CD4-positive, alpha-beta T cell treated with Interferon gamma for 1 hour (primary cell): ENCODE results near the gene KIAA1586.
"Not testable (repeated sequence)": the region's sequence is repeated elsewhere in the genome, so short reads cannot be mapped to it uniquely, and the experiment has no call there.

Experiments used
- DNase-seq: peaks from one replicate; pipeline ENCODE4 v3.0.0-alpha.2; 2020

KIAA1586 gene, protein sequence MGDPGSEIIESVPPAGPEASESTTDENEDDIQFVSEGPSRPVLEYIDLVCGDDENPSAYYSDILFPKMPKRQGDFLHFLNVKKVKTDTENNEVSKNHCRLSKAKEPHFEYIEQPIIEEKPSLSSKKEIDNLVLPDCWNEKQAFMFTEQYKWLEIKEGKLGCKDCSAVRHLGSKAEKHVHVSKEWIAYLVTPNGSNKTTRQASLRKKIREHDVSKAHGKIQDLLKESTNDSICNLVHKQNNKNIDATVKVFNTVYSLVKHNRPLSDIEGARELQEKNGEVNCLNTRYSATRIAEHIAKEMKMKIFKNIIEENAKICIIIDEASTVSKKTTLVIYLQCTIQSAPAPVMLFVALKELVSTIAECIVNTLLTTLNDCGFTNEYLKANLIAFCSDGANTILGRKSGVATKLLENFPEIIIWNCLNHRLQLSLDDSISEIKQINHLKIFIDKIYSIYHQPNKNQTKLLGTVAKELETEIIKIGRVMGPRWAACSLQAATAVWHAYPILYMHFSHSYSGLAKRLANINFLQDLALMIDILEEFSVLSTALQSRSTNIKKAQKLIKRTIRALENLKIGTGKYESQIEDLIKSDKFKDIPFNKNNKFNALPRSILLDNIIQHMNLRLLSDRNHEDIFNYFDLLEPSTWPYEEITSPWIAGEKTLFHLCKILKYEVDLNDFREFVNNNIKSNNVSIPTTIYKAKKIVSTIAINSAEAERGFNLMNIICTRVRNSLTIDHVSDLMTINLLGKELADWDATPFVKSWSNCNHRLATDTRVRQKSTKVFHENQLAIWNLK

DNA sequence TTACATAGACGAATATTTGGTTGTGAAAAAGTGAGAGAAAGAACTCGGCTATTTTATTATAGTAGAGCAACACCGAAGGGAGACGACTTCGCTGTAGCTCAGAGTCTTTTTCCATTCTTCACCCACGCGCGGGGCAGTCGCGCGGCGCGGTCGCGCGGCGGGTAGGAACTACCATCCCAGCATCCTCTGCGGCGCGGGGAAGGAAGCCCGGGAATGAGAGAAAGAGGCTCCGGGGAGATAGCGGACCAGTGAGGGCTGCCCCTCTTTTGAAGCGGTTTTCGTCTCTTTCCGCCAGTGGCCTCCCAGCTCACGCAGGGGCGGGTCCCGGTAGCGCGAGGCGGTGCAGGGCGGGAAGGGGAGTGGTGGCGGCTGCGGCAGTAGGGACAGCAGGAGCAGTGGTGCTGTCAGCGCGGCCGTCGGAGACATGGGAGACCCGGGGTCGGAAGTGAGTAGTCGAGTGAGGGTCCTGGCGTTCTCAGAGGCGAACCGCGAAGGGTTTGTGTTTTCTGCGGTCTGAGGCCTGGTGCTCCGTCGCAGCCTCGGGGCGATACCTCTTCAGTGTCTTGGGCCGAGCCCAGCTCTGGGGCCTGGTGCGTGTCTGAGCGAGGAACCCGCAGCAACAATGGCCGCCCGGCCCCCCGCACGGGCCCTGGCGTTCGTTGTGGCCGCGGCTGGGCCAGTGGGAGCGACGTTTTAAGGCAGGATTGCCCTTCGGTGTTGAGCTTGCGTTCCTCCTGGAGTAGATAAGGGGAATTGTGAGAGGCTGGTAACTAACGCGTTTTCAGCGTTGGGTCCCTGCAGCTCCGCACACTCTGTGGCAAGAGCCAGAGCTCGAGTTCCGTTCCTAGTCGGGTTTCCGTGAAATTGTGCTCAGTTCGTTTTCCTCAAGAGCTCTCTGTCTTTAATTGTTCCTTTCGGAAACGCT is at the start of gene KIAA1586:
Gene KIAA1586, plus strand, starts transcription at position 362 of the 925 bp plus-strand sequence. Its CDS starts 63 bp downstream, at position 425.
- DNase-seq = peak; percentile 72

DNA sequence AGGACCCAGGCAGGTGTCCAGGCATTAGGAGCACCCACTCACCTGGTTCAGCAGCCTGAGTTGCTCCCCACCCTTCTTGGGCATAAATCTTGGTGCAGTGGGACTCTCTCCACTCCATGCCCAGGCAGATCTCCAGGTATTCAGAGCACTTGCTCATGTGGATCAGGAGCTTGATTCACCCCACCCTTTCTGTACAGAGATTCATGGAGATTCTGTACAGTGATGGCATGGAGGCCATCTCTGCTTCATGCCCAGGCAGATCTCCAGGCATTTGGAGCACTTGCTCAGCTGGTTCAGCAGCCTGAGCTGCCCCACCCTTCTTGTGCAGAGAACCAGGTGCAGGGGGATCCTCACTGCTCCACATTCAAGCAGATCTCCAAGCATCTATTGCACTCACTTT is 47.4 kb upstream of the KIAA1586 start:
- DNase-seq = no peak

DNA sequence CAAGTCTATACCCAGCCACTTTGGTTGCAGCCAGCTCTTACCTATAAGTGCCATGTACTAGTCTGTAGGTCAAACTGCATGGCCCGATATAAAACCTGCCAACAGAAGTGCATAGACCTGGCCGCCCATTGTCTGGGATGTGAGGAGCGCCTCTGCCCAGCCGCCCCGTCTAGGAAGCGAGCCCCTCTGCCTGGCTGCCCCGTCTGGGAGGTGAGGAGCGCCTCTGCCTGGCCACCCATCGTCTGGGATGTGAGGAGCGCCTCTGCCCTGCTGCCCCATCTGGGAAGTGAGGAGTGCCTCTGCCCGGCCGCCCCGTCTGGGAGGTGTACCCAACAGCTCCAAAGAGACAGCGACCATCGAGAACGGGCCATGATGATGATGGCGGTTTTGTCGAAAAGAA is 46.7 kb upstream of the KIAA1586 start:
- DNase-seq = not testable (repeated sequence)

DNA sequence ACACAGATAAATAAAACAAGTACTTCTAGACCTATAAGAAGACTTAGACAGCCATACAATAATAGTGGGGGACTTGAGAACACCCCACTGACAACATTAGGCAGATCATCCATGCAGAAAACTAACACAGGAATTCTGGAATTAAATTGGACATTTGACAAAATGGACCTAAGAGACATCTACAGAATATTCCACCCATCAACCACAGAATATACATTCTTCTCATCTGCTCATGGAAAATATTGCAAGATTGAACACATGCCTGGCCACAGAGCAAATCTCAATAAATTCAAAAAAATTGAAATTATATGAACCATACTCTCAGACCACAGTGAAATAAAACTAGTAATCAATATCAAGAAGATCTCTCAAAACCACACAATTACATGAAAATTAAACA is 44.3 kb upstream of the KIAA1586 start:
- DNase-seq = no peak

DNA sequence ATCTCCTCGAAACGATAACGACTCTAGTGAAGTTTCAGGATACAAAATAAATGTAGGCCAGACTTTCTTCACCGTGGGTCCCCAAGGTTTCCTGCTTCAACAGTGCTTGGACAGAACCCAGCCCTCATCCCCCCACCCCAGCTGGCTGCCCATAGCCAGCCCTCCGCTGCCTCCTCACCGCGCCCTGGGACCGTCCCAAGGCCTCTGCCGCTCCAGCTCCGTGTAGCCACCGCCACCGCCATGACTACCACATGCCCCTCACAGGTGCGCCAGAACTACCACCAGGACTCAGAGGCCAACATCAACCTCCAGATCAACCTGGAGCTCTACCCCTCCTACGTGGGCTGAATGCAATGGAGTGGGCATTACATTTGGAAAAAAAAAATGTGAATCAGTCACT is 42.2 kb upstream of the KIAA1586 start:
- DNase-seq = no peak

DNA sequence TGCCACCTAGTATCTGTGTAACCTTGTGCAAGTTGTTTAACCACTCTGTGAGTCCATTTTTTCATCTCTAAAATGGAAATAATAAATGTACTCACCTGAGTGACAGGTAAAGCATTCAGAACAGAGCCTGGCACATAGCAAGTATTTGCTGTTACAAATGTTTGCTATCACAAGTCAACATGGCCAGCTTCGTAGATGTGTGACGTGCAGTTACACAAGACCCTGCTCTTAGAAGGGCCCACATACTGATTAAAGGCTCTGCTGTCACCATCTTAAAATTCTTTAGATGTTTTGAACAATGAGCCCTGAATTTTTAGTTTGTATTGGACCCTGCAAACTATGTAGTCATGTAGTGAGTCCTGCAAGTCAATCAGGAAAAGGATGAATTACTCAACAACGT is 40.4 kb upstream of the KIAA1586 start:
- DNase-seq = no peak

DNA sequence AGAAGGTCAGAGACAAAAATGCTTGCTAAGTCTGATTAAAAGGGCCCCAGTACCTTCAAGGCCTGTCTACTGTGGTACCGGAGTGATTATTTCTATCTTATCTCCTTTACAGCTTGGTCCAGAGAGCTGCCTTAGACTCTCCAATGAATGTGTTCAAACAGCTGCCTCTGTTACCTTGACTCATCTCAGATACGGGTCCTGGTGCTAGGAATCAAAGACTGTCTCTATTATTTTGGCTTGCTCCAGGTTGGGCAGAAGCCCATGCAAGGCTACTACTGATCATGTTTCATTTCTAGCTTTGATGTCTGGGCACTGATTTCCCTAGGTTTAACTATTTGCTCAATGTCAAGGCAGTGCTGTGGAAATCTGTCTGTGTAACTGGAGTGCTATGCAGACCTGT is 38.4 kb upstream of the KIAA1586 start:
- not testable (repeated sequence) for DNase-seq

DNA sequence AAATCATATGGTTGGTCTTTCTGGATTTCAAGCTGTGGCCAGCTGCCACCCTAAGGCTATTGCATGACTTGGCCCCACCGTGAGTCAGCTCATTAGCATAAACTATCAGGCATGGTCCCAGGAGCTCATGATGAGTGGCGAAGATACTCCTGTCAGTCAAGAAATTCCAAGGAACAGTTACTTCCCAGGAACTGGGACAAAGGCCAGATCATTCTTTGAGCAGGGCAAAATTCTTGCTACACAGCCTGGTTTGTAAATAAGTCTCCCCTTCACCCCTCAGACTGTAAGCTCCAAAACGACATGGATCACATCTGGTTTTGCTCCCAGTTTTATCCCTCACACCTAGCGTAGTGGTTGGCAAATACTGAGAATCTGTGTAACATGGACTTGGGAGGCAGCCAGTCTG is 33.0 kb upstream of the KIAA1586 start:
- no peak for DNase-seq

DNA sequence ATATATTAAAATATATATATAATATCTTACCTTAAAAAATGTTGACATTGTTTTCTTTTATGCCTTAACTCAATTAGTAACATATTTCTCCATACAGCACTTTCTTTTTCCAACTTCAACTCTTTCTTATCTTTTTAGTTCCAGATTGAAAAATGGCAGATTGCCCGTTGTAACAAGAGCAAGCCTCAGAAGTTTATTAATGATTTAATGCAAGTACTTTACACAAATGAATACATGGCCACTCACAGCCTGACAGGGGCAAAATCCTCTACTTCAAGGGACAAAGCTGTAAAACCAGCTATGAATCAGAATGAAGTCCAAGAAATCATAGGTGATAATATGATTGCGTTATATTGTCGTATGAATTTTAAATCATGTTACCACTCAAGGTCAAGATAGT is 29.4 kb upstream of the KIAA1586 start:
- no peak for DNase-seq

DNA sequence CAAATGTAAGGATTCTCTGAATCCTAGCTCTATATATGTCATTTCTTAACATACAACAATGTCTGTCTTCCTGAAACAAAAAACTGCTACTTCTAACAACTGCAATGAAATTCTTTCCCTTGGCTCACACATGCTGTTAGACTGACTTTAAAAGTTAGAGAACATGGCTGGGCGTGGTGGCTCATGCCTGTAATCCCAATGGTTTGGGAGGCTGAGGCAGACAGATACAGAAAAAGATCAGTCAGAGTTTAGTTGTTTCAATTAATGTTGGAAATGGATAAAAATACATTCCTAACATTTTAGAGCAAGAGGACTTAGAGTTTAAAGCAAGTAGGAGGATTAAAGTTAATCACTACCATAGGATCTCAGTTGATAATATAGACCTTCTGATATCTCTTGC is 28.7 kb upstream of the KIAA1586 start:
- DNase-seq = no peak

DNA sequence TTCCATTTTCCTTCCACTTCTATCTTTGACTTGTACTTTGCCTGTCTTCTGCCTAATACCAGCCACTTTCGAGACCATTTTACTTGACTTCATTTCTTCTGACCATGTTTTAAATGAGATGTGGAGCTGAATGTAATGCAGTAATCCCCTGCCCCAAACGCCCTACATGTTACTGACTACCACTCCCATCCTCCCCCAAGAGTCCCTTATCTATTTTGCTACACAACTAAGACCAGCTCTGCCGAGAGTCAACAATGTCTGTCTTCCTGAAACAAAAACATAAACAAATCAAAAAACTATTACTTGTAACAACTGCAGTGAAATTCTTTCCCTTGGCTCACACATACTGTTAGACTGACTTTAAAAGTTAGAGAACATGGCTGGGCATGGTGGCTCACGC is 27.1 kb upstream of the KIAA1586 start:
- no peak for DNase-seq

DNA sequence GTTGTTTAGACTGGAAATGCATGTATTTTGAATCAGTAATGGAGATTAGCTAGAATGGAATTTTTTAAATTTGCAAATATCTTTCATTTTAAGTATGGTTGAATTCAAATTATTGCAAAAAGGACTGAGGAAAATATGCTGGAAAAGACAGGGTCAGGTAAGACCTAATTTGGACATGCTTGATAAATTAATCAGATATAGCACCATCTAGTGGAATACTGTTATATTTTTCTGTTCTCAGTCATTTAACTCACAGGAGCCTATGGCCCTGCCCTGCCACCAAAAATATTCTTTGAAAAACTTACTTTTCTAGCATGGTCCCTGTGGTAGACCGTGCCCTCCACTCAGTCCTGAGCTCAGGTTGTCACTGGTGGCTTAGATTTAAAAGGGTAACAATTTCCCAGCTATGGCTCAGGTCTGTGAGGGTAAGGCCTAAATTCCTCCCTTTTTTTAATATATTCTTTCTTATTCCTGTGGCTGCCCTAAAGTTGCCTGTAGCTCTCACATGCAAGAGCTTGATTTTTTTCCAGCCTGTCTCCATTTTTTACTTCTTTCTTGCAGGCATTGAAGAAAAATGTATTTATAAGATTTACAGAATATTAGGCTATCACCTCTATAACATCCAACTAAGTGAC is 25.3 kb upstream of the KIAA1586 start:
- DNase-seq = no peak

DNA sequence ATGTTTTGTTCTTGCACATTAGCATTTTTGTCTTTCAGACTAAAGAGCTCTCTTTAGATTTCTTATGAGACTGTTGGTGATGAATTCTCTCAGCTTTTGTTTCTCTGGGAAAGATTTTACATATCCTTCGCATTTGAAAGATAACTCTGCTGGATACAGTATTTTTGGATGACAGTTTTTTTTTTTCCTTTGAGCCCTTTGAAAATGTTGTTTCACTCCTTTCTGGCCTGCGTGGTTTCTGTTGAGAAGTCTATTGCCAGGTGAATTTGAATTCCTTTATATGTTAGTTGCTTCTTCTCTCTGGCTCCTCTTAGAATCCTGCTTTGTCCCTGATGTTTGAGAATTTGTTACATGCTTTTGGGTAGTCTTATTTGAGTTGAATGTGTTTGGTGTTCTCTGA is 22.2 kb upstream of the KIAA1586 start:
- no peak for DNase-seq

DNA sequence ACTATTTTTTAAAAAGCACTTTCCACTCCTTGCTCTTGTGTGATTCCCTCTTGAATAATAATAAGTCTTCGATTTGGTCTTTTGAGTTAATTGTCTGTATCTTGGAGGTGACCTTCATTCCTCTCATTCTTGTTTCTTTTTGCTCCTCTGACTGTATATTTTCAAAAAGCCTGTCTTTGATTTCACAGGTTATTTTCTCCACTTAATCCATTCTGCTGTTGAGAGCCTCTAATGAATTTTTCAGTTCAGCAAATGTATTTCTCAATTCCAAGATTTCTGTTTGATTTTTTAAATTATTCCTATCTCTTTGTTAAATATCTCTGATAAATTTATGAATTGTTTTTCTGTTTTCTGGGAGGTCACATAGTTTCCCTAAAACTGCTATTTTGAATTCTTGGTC is 21.7 kb upstream of the KIAA1586 start:
- DNase-seq = no peak

DNA sequence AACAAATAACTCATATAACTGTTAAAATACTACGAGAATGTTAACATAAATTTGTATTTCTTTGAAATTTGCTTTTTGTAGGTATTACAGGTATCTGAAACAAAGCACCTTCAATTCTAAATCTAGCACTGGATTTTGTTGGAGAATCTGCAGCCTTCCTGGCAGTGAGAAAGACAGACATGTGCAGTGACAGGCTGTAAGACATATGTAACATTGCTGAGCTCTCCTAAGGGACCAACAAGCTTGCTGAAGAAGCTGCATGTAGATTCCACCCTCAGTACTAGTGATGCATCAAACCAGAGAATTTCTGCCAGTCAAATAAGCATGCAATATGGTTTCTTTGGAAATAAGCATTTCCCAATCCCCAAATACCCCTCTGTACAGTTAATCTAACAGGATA is 20.5 kb upstream of the KIAA1586 start:
- DNase-seq = no peak

DNA sequence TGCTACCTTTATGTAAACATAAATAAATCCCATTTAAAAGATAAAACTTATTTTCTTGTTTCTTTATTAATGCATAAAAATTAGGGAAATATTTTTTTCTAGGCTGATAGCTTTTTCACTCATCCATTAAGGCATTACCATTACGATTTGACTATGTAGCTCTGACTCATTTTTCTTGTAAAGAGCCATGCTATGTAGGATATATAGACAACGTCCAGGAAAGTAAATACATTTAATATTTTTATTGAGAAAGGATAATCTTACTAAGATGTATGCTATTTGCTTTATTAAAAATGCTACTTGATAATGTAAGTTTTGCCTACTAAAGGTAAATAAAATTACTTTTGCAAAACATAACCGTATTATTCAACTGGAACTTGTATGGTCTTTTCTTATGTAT is 19.2 kb upstream of the KIAA1586 start:
- no peak for DNase-seq

DNA sequence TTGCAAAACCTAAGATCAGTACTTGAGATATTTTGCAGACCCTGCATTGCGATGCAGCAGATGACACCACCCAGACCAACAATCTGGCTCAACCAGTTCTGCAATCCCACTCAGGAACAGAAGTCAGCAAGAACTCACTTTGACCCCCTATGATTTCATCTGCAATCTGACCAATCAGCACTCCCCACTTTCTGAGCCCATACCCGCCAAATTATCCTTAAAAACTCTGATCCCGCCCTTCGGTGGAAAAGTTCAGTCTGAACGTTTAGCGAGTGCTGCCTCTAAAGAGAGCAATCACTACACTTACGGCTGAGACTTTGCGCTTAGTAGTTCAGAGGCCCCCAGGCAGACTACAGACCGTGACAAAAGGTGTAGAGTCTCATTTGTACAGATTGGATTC is 17.3 kb upstream of the KIAA1586 start:
- DNase-seq = no peak

DNA sequence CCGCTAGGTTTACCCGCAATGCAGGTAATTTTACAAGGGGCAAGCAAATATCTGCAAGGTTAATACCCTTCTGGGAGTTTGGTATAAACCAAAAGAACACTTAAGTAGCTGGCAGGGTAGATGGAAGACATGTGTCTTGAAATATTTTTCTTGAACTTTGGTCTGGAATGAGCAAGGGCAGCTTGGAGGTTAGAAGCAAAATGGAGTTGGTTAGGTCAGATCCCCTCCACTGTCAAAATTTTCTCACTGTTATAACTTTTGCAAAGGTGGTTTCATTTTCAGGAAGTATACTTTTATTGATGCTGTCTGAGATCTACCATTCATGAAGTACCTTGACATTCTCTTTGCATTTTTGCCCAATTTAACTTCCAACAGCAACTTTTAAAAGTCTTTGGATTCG is 13.3 kb upstream of the KIAA1586 start:
- no peak for DNase-seq

DNA sequence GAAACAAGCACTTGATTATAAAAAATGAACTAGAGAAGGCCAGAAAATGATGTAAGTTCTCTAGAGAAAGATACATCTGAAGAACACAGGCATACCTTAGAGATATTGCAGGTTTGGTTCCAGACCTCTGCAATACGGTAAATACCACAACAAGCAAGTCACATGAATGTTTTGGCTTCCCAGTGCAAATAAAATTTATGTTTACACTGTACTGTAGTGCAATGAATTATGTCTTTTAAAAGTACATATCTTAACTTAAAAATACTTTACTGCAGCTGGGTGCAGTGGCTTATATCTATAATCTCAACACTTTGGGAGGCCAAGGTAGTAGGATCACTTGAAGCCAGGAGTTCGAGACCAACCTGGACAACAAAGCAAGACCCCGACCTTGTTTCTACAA is 10.9 kb upstream of the KIAA1586 start:
- no peak for DNase-seq

DNA sequence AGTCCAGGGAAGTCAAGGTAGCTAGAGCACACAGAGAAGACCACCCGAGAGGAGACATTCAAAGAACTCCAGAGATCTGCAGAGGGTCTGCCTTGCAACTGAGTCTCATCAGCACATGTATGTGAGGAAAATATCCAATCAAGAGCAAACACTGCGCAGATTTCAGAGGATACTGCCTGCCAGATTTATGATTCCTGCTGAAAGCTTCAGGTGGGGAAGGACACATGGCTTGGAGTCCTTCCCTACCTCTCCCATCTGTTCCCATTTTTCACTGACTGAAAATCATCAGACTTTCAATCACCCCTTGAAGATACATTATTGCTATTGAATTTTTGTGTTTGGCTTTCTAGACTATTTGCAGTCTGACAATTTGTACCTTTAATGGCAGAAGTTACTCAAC is 7.6 kb upstream of the KIAA1586 start:
- no peak for DNase-seq

DNA sequence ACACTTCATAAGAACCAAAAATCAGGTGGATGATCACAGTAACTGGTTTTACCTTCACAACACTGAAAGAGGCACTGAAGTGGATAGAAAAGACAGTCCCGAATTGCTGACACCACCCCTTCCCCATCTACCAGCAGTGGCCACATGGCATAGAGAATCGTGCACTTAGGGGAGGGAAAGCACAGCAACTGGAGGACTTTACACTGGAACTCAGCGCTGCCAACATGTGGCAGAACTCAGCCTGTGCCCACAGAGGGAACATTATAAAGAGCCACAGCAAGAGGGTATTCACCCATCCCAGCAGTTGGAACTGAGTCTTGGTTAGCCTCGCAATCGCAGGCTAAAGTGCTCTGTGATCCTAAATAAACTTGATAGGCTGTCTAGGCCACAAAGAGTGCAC is 6.5 kb upstream of the KIAA1586 start:
- DNase-seq = no peak

DNA sequence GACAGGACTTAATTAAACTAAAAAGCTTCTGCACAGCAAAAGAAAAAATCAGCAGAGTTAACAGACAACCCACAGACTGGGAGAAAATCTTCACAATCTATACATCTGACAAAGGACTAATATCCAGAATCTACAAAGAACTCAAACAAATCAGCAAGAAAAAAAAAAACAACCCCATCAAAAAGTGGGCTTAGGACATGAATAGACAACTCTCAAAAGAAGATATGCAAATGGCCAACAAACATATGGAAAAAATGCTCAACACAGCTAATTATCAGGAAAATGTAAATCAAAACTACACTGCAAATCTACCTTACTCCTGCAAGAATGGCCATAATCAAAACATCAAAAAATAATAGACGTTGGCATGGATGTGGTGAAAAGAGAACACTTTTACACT is 2.4 kb upstream of the KIAA1586 start:
- not testable (repeated sequence) for DNase-seq

DNA sequence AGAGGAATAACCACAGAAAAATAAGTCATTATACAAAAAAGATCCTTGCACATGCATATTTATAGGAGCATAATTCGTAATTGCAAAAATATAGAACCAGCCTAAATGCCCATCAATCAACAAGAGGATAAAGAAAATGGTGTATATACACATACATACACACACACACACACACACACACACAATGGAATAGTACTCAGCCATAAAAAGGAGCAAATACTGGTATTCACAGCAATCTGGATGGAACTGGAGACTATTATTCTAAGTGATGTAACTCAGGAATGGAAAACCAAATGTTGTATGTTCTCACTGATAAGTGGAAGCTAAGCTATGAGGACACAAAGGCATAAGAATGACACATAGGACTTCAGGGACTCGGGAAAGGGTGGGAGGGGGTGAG is 1.9 kb upstream of the KIAA1586 start:
- no peak for DNase-seq
